Measurements from ENCODE around the gene METRN. TPM values are rescaled to one million over a fixed set of nuclear protein-coding genes. Genes with fewer than 3 reads are reported as not detected.

The METRN gene
- total RNA-seq, 1 experiment from 2014 or later: 25.2 TPM

- no peaks in the 10 kb centered on the region for H3K9me3 ChIP-seq (ENCODE audit: low read length)
Measured at GRCh38 chr16:703406-703805, 11.5 kb upstream of the METRN start.

GRCh38 chr16:704047-704446 lies 10.9 kb upstream of the METRN start:
- Histone ChIP-seq H3K4me3 (ENCODE audit: low read length) (no peak overlapping the region), H3K36me3 (ENCODE audit: insufficient read depth, low read length) (no peaks in the 10 kb centered on the region), H3K27ac (ENCODE audit: low read length) (no peak overlapping the region), H4K20me1 (ENCODE audit: insufficient read depth, low read depth, low read length) (0 out of 2 replicates have a peak, but pooled peaks cover 3% of the 10 kb centered on the region), H3K9ac (ENCODE audit: low read length) (no peak overlapping the region), H2AFZ (ENCODE audit: low read length) (no peak overlapping the region), H3K9me2 (replicated peaks; ENCODE audit: insufficient read depth, low read length) (no peaks in the 10 kb centered on the region), H3K9me3 (ENCODE audit: low read length) (no peaks in the 10 kb centered on the region), H3K4me1 (ENCODE audit: low read length) (no peaks in the 10 kb centered on the region), H3K4me2 (ENCODE audit: low read depth, low read length, poor library complexity, severe bottlenecking) (no peak overlapping the region), H3K79me2 (ENCODE audit: low read length) (no peaks in the 10 kb centered on the region), H3K27me3 (ENCODE audit: low read length) (no peaks in the 10 kb centered on the region)
- no peak for DNase-seq

More at GRCh38 chr16:703406-703805, 11.5 kb upstream of the METRN start:
- Histone ChIP-seq H3K4me1 (ENCODE audit: low read length) (no peaks in the 10 kb centered on the region), H2AFZ (ENCODE audit: low read length) (no peak overlapping the region), H3K9ac (ENCODE audit: low read length) (no peak overlapping the region), H3K36me3 (ENCODE audit: insufficient read depth, low read length) (no peaks in the 10 kb centered on the region), H3K27ac (ENCODE audit: low read length) (no peak overlapping the region), H3K9me2 (replicated peaks; ENCODE audit: insufficient read depth, low read length) (no peaks in the 10 kb centered on the region), H3K4me3 (ENCODE audit: low read length) (no peak overlapping the region), H3K27me3 (ENCODE audit: low read length) (no peaks in the 10 kb centered on the region), H3K4me2 (ENCODE audit: low read depth, low read length, poor library complexity, severe bottlenecking) (no peak overlapping the region), H4K20me1 (ENCODE audit: insufficient read depth, low read depth, low read length) (0 out of 2 replicates have a peak, but pooled peaks cover 3% of the 10 kb centered on the region), H3K79me2 (ENCODE audit: low read length) (no peaks in the 10 kb centered on the region)
- no peak for DNase-seq

- no peak overlapping the region for H3K4me3 ChIP-seq (ENCODE audit: low read length)
- no peak overlapping the region for H3K9ac ChIP-seq (ENCODE audit: low read length)
- no peaks in the 10 kb centered on the region for H3K27me3 ChIP-seq (ENCODE audit: low read length)
- H2AFZ ChIP-seq (ENCODE audit: low read length): no peak overlapping the region
- H3K27ac ChIP-seq (ENCODE audit: low read length): no peak overlapping the region
- H4K20me1 ChIP-seq (ENCODE audit: insufficient read depth, low read depth, low read length): peaks cover 4% of the 10 kb centered on the region; the same call in 1 of the 2 replicates
- H3K4me1 ChIP-seq (ENCODE audit: low read length): peaks cover 3% of the 10 kb centered on the region
- no peak for DNase-seq
- no peaks in the 10 kb centered on the region for H3K9me3 ChIP-seq (ENCODE audit: low read length)
- H3K4me2 ChIP-seq (ENCODE audit: low read depth, low read length, poor library complexity, severe bottlenecking): no peak overlapping the region
- H3K36me3 ChIP-seq (ENCODE audit: insufficient read depth, low read length): no peaks in the 10 kb centered on the region
- H3K9me2 ChIP-seq (replicated peaks; ENCODE audit: insufficient read depth, low read length): no peaks in the 10 kb centered on the region
- H3K79me2 ChIP-seq (ENCODE audit: low read length): no peaks in the 10 kb centered on the region
Measured at GRCh38 chr16:704552-705380, 10.2 kb upstream of the METRN start.

GRCh38 chr16:705431-706188 lies 9.3 kb upstream of the METRN start, which contains the start of gene FBXL16:
Gene FBXL16, minus strand, starts transcription at chr16:705801. Its CDS starts 8,396 bp downstream, at chr16:697405.
- no peaks in the 10 kb centered on the region for H3K79me2 ChIP-seq (ENCODE audit: low read length)
- H3K4me1 ChIP-seq (ENCODE audit: low read length): peaks cover 9% of the 10 kb centered on the region
- H3K9me3 ChIP-seq (ENCODE audit: low read length): no peaks in the 10 kb centered on the region
- peak; percentile 68 for DNase-seq
- H3K4me3 ChIP-seq (ENCODE audit: low read length): no peak within 1 kb of the TSS
- H3K4me2 ChIP-seq (ENCODE audit: low read depth, low read length, poor library complexity, severe bottlenecking): no peak within 1 kb of the TSS
- no peaks in the 10 kb centered on the region for H3K9me2 ChIP-seq (replicated peaks; ENCODE audit: insufficient read depth, low read length)
- no peaks in the 10 kb centered on the region for H3K27me3 ChIP-seq (ENCODE audit: low read length)
- H4K20me1 ChIP-seq (ENCODE audit: insufficient read depth, low read depth, low read length): peaks cover 11% of the 10 kb centered on the region; the same call in 1 of the 2 replicates
- no peaks in the 10 kb centered on the region for H3K36me3 ChIP-seq (ENCODE audit: insufficient read depth, low read length)
- no peak within 1 kb of the TSS for H2AFZ ChIP-seq (ENCODE audit: low read length)
- H3K27ac ChIP-seq (ENCODE audit: low read length): no peak within 1 kb of the TSS
- no peak within 1 kb of the TSS for H3K9ac ChIP-seq (ENCODE audit: low read length)

- DNase-seq: no peak
- H3K79me2 ChIP-seq (ENCODE audit: low read length): no peaks in the 10 kb centered on the region
- peaks cover 9% of the 10 kb centered on the region for H3K4me1 ChIP-seq (ENCODE audit: low read length)
- H3K9ac ChIP-seq (ENCODE audit: low read length): no peak overlapping the region
- H3K36me3 ChIP-seq (ENCODE audit: insufficient read depth, low read length): no peaks in the 10 kb centered on the region
- H3K4me3 ChIP-seq (ENCODE audit: low read length): no peak overlapping the region
- H3K4me2 ChIP-seq (ENCODE audit: low read depth, low read length, poor library complexity, severe bottlenecking): no peak overlapping the region
- no peak overlapping the region for H3K27ac ChIP-seq (ENCODE audit: low read length)
- peaks cover 11% of the 10 kb centered on the region; the same call in 1 of the 2 replicates for H4K20me1 ChIP-seq (ENCODE audit: insufficient read depth, low read depth, low read length)
- H3K27me3 ChIP-seq (ENCODE audit: low read length): no peaks in the 10 kb centered on the region
- H3K9me2 ChIP-seq (replicated peaks; ENCODE audit: insufficient read depth, low read length): no peaks in the 10 kb centered on the region
- H2AFZ ChIP-seq (ENCODE audit: low read length): no peak overlapping the region
- H3K9me3 ChIP-seq (ENCODE audit: low read length): no peaks in the 10 kb centered on the region
Measured at GRCh38 chr16:706189-707061, 8.5 kb upstream of the METRN start.

- Histone ChIP-seq H3K4me2 (ENCODE audit: low read depth, low read length, poor library complexity, severe bottlenecking) (no peak overlapping the region), H2AFZ (ENCODE audit: low read length) (no peak overlapping the region), H3K9ac (ENCODE audit: low read length) (no peak overlapping the region), H3K9me3 (ENCODE audit: low read length) (no peaks in the 10 kb centered on the region), H3K4me3 (ENCODE audit: low read length) (no peak overlapping the region), H4K20me1 (ENCODE audit: insufficient read depth, low read depth, low read length) (peaks cover 11% of the 10 kb centered on the region; the same call in 1 of the 2 replicates), H3K9me2 (replicated peaks; ENCODE audit: insufficient read depth, low read length) (no peaks in the 10 kb centered on the region), H3K36me3 (ENCODE audit: insufficient read depth, low read length) (no peaks in the 10 kb centered on the region), H3K27ac (ENCODE audit: low read length) (no peak overlapping the region), H3K27me3 (ENCODE audit: low read length) (no peaks in the 10 kb centered on the region), H3K79me2 (ENCODE audit: low read length) (no peaks in the 10 kb centered on the region), H3K4me1 (ENCODE audit: low read length) (peaks cover 9% of the 10 kb centered on the region)
- no peak for DNase-seq
Measured at GRCh38 chr16:707062-707538, 7.8 kb upstream of the METRN start.

GRCh38 chr16:708019-708418 lies 6.9 kb upstream of the METRN start:
- Histone ChIP-seq H3K36me3 (ENCODE audit: insufficient read depth, low read length) (no peaks in the 10 kb centered on the region), H3K4me2 (ENCODE audit: low read depth, low read length, poor library complexity, severe bottlenecking) (no peak overlapping the region), H4K20me1 (ENCODE audit: insufficient read depth, low read depth, low read length) (peaks cover 11% of the 10 kb centered on the region; the same call in 1 of the 2 replicates), H3K27ac (ENCODE audit: low read length) (no peak overlapping the region), H2AFZ (ENCODE audit: low read length) (no peak overlapping the region), H3K4me3 (ENCODE audit: low read length) (no peak overlapping the region), H3K4me1 (ENCODE audit: low read length) (peaks cover 9% of the 10 kb centered on the region), H3K9me3 (ENCODE audit: low read length) (no peaks in the 10 kb centered on the region), H3K9me2 (replicated peaks; ENCODE audit: insufficient read depth, low read length) (no peaks in the 10 kb centered on the region), H3K9ac (ENCODE audit: low read length) (no peak overlapping the region), H3K27me3 (ENCODE audit: low read length) (no peaks in the 10 kb centered on the region), H3K79me2 (ENCODE audit: low read length) (no peaks in the 10 kb centered on the region)
- DNase-seq: no peak

All from Karpas-422 (cell line).